Activated naive CD4-positive, alpha-beta T cell treated with anti-CD3 and anti-CD28 coated beads for 36 hours (primary cell): ENCODE measurements around the gene B4GALNT2. TPM values are rescaled to one million over a fixed set of nuclear protein-coding genes. Genes with fewer than 3 reads are reported as not detected.

Source experiments
- CTCF ChIA-PET: fragments of 350-600 bp; sonication (Branson Sonifier 250); formaldehyde crosslinking; loops from one replicate; lab custom pipeline; 2021; ENCODE audit warnings: antibody characterized with exemption; lab: Charles Lee
- DNase-seq: peaks from one replicate; pipeline ENCODE4 v3.0.0-alpha.2; 2020
- H3K27ac Mint-ChIP-seq: one replicate; pipeline ENCODE4 v1.8.0; 2021; ENCODE audit warnings: mild to moderate bottlenecking, mixed read lengths
- H3K27me3 Mint-ChIP-seq: one replicate; pipeline ENCODE4 v1.8.0; 2021; ENCODE audit warnings: low read depth, mixed read lengths
- H3K36me3 Mint-ChIP-seq: one replicate; pipeline ENCODE4 v1.8.0; 2021; ENCODE audit warnings: low read depth, mixed read lengths
- H3K4me1 Mint-ChIP-seq: one replicate; pipeline ENCODE4 v1.8.0; 2021; ENCODE audit warnings: low read depth, mixed read lengths
- H3K4me3 Mint-ChIP-seq: one replicate; pipeline ENCODE4 v1.8.0; 2021; ENCODE audit warnings: mild to moderate bottlenecking, moderate library complexity, mixed read lengths
- H3K9me3 Mint-ChIP-seq: one replicate; pipeline ENCODE4 v1.8.0; 2021; ENCODE audit warnings: mixed read lengths
- intact Hi-C: fragments of 100-400 bp; cut with micrococcal nuclease; formaldehyde crosslinking; loops from one replicate; pipeline ENCODE4 v1.15.1; 2023
- total RNA-seq, 2 experiments: library from RNA; stranded (reverse); gene quantifications; one replicate each; pipeline ENCODE4 v1.2.3, GENCODE V29; 2021

Gene B4GALNT2
- total RNA-seq, 2 experiments from 2014 or later, result 0.02 TPM; not detected in 1

DNA sequence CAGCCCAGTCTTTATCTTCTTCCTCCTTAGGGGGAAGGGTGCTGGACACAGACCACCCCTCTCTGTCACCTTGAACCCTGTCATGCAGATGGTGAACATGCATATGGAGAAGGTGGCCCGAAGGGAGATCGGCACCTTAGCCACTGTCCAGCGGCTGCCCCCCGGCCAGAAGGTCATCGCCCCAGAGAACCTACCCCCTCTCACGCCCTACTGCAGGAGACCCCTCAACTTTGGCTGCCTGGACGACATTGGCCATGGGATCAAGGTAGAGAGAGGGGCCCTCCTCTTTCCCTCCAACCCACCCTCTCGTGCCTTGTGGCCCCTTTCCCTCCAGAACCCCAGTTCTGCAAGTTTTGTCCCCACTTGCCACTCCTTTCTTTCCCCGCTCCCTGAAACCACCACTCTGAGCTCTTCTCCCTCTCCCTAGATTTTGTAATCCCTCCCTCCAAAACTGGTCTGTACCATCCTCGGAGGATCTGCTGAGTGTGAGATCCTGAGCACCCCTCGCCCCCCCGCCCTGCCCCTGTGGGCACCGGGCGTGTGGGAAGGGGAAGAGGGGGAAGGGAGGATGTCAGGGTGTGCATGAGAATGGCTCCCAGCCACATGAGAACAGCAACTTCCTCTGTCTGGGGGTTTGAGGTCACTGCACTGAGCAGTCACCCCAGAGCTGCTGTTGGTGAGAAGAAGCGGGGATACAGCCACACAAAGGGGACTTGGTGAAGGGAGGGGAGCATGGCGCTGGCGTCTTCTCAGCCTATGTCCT, 85.3 kb downstream of the B4GALNT2 start:
- Mint-ChIP-seq H3K27me3 (no peaks in the 10 kb centered on the region), H3K9me3 (no peaks in the 10 kb centered on the region), H3K4me1 (peaks cover 63% of the 10 kb centered on the region), H3K36me3 (peaks cover 30% of the 10 kb centered on the region), H3K27ac (peak overlapping the region; percentile 66), H3K4me3 (peak overlapping the region; percentile 33)
- CTCF ChIA-PET, result interaction anchor here (1.9 kb wide), 1 partner anchor 10 kb away, joined by 5 read pairs; no protein-coding TSS in a partner anchor
- intact Hi-C loops, result loop anchor here (2.0 kb wide), 1 partner anchor 25 kb away; no protein-coding TSS in a partner anchor
- peak; percentile 72 for DNase-seq

DNA sequence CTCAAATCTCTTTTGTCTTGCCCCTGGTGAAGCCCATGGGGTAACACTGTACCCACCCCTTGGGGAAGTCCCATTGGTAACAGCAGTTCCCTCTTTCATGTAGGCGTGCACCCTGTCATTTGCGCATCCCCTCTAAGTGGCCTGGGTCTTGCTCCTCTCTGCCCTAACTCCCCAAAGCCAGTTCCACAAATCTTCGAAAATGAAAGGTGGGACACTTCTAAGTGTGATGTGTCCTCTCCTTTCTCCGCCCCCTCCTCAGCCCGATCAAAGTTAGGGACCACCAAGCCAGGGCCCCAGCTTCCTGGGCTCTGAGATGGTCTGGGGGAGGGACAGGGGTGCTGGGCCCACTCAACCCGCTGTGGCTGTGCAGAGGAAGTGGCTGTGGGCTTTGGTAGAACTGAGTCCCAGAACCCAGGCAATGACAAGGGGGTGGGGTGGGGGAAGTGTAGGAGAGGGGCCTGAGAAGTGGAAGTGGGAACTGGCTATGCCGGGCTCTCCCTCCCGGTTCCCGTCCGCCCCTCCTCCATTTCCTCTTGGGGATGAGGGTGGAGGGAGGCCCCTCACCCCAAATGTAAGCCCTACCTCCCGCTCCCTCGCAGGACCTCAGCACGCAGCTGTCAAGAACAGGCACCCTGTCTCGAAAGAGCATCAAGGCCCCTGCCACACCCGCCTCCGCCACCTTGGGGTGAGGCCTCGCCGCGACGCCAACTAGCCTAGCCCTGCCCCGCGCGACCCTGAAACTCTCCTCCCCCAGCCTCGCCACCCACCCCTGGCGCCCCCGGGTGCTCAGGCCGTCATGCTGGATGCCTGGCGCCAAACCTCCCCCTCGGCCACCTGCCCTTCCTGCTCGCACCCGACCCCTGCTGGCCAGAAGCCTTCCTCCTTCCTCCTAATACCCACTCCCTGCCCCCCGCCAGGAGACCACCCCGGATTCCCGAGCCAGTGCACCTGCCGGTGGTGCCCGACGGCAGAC, 86.7 kb downstream of the B4GALNT2 start:
- H3K36me3 Mint-ChIP-seq, result peaks cover 33% of the 10 kb centered on the region

DNA sequence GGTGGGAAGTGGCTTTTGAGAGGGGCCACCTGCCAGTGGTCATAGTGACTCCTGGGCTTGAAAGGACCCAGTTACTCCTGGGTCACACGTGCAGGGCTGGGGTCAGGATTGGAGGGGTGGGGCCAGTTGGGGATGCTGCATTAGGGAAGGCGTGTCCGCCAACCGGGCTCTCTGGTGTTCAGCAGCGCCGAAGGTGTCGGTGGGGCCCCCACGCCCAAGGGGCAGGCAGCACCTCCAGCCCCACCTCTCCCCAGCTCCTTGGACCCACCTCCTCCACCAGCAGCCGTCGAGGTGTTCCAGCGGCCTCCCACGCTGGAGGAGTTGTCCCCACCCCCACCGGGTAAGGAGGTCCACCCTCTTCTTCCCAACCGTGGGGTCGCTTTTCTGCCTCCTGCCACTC, 87.4 kb downstream of the B4GALNT2 start:
- DNase-seq, result no peak
- no peak overlapping the region for H3K27ac Mint-ChIP-seq
- peaks cover 4% of the 10 kb centered on the region for H3K27me3 Mint-ChIP-seq
- intact Hi-C loops, result loop anchor here (2.0 kb wide), 1 partner anchor 27 kb away; no protein-coding TSS in a partner anchor
- no peaks in the 10 kb centered on the region for H3K9me3 Mint-ChIP-seq
- H3K4me1 Mint-ChIP-seq, result peaks cover 58% of the 10 kb centered on the region
- H3K36me3 Mint-ChIP-seq, result peaks cover 32% of the 10 kb centered on the region
- CTCF ChIA-PET, result no interaction called here
- no peak overlapping the region for H3K4me3 Mint-ChIP-seq

More for the DNA sequence above, 86.7 kb downstream of the B4GALNT2 start:
- H3K4me3 Mint-ChIP-seq, result peak overlapping the region; percentile 11
- intact Hi-C loops, result loop anchor here (2.0 kb wide), 1 partner anchor 26 kb away; no protein-coding TSS in a partner anchor
- CTCF ChIA-PET, result interaction anchor here (1.9 kb wide), 1 partner anchor 8 kb away, joined by 5 read pairs; no protein-coding TSS in a partner anchor
- H3K4me1 Mint-ChIP-seq, result peaks cover 61% of the 10 kb centered on the region
- H3K9me3 Mint-ChIP-seq, result no peaks in the 10 kb centered on the region
- H3K27me3 Mint-ChIP-seq, result no peaks in the 10 kb centered on the region
- peak overlapping the region; percentile 28 for H3K27ac Mint-ChIP-seq
- peak; percentile 54 for DNase-seq

DNA sequence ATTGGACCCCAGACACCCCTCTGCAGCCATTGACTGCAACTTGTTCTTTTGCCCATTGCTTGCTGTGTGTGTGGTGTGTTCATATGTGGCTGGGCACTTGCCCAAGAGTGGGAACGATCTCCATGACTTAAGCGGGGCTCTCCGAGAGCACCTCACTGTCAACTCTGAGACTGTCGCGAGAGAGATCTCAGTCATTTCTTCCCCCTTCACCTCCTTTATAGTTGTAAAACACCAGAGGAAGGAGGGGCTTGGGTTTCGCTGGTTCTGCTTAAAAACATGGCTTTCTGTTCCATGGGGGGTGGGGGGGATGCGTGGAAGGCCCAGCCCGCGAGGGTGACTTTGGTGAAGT, 90.6 kb downstream of the B4GALNT2 start:
- peak overlapping the region; percentile 63 for H3K4me3 Mint-ChIP-seq
- DNase-seq, result no peak
- H3K27me3 Mint-ChIP-seq, result peaks cover 10% of the 10 kb centered on the region
- H3K36me3 Mint-ChIP-seq, result peaks cover 14% of the 10 kb centered on the region
- intact Hi-C loops, result no loop called here
- H3K27ac Mint-ChIP-seq, result peak overlapping the region; percentile 19
- no peaks in the 10 kb centered on the region for H3K9me3 Mint-ChIP-seq
- CTCF ChIA-PET, result interaction anchor here (0.6 to 3.0 kb wide), 6 partner anchors 12 to 168 kb away, joined by 3 to 19 read pairs (median 9); partner anchors contain the start of genes ABI3 and GNGT2
- peaks cover 32% of the 10 kb centered on the region for H3K4me1 Mint-ChIP-seq

DNA sequence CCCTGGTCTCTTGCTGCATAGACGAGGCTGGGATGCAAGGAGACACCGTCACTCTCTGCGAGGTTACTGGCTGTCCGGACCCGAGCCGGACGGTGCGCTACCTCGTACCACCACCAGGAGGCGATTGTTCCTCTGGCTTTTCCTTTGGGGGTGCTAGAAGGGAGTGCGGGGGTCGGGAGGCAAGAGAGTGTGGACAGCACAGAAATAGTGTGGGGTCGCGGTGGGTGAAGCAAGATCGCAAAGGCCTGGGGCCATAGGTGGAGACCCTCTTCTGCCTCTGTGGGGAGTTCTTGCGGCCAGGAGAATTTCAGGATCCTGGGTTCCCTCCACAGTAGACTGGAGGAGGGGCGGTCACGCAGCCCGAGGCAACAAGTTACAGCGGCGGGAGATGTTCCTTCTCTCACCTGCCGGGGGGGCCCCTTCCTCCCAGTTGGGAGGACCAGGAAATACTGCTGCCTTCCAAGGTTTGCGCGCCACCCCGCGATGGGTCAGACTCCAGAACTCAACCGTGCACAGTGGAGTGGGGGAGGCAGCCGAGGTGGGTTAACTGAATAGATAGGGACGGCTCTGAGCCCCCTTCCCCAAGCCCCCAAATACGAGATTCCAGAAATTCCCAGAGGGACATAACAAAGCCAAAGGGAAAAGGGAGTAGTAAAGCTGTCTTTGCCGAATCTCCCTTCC, 91.1 kb downstream of the B4GALNT2 start:
- peaks cover 11% of the 10 kb centered on the region for H3K36me3 Mint-ChIP-seq
- H3K4me1 Mint-ChIP-seq, result peaks cover 28% of the 10 kb centered on the region
- intact Hi-C loops, result no loop called here
- no peaks in the 10 kb centered on the region for H3K9me3 Mint-ChIP-seq
- H3K27me3 Mint-ChIP-seq, result peaks cover 10% of the 10 kb centered on the region
- H3K4me3 Mint-ChIP-seq, result peak overlapping the region; percentile 63
- H3K27ac Mint-ChIP-seq, result peak overlapping the region; percentile 19
- CTCF ChIA-PET, result interaction anchor here (1.0 to 3.0 kb wide), 4 partner anchors 9 to 43 kb away, joined by 3 to 14 read pairs (median 4); no protein-coding TSS in a partner anchor
- peak; percentile 81 for DNase-seq

DNA sequence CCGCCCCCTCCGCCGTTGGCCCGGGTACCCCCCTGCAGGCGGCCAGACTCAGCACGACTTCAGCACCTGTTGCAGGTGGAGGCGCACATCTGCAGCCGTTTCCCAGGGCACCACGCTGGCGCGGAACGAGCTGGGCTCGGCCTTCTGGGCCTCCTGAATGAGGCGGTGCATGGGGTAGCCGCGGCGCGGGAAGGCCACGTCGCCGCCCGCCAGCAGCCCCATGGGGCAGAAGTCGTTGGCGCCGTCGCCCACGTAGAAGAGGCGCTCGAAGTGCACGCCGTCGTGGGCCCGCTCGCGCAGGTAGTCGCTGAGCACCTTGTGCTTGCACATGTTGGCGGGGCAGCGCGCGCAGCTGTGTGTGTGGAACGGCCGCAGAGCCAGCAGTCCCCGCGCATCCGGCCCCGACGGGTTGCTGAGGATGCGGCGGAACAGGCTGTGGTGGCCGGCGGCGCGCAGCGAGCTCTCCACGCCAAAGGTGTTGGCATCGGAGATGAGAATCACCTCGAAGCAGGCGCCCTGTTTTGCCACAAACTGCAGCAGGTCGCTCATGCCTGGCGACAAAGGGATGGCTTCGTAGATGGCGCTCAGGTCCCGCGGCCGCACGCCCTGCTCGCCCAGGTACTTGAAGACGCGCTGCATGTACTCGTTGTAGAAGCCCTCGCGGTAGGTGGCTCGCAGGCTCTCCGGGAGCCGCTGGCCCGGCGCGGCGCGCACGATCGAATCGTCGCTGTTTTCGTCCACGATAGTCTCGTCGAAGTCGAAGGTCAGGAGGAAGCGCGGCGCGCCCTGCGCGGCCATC, 91.8 kb downstream of the B4GALNT2 start:
- CTCF ChIA-PET, result interaction anchor here (0.6 to 6.2 kb wide), 6 partner anchors 9 to 43 kb away, joined by 3 to 117 read pairs (median 4); no protein-coding TSS in a partner anchor
- Mint-ChIP-seq H3K36me3 (peaks cover 8% of the 10 kb centered on the region), H3K4me1 (peaks cover 20% of the 10 kb centered on the region), H3K4me3 (peak overlapping the region; percentile 63), H3K27me3 (peaks cover 15% of the 10 kb centered on the region), H3K9me3 (no peaks in the 10 kb centered on the region), H3K27ac (no peak overlapping the region)
- intact Hi-C loops, result no loop called here
- DNase-seq, result peak; percentile 60

DNA sequence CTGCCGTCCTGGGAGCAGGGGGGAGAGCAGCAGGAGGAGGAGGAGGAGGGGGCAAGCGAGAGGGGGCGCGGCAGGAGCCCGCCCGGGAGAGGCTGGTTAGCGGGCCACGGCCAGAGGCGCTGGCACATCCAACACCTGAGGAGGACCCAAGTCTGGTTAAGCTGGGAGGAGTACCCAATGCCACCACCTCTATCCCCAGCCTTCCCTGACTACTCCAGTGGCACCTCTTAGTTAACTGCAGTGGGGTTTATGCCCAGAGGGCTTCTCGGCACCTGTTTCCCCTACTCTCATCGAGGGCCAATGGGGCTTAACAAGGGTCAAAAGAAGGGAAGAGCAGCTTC, 92.4 kb downstream of the B4GALNT2 start:
- no peak for DNase-seq
- Mint-ChIP-seq H3K9me3 (no peaks in the 10 kb centered on the region), H3K27me3 (peaks cover 18% of the 10 kb centered on the region), H3K4me3 (peak overlapping the region; percentile 63), H3K36me3 (peaks cover 8% of the 10 kb centered on the region), H3K4me1 (peaks cover 21% of the 10 kb centered on the region), H3K27ac (no peak overlapping the region)
- intact Hi-C loops, result loop anchor here (5.0 kb wide), 1 partner anchor 162 kb away; no protein-coding TSS in a partner anchor
- CTCF ChIA-PET, result interaction anchor here (0.9 to 6.2 kb wide), 6 partner anchors 10 to 44 kb away, joined by 3 to 117 read pairs (median 4); no protein-coding TSS in a partner anchor

DNA sequence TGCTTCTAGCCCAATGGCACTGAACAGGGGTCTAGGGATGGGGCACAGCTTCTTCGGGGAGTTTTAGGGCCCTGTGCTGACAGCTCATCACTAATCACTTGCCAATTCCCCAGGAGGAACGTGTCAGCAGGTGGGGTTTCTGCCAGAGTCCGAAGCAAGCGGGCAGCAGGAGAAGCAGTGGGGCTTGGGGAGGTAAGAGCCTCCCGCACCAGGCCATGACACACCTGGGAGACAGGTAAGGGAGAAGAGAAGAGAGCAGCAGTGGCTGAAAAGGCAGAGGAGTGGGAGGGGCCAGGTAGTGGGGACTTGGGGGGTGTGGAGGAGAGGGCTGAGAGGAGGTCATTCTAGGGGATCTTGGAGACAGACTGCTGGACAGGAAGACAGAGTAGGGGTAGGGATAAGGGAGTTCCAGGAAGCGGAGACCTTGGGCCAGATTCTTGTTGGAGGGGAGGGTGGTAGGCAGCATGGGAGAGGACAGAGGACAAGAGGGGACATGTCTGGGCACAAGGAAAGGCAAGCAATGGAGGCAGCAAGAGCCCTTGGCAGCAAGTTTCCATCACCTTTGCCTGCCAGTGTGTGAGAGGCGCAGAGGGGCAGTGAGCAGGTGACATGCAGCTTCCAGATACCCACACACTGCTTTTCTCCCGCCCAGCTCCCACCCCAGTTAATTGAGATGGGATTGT, 93.1 kb downstream of the B4GALNT2 start:
- CTCF ChIA-PET, result interaction anchor here (0.6 to 6.2 kb wide), 10 partner anchors 11 to 1492 kb away, joined by 3 to 117 read pairs (median 4); no protein-coding TSS in a partner anchor
- no peak for DNase-seq
- Mint-ChIP-seq H3K4me1 (peaks cover 19% of the 10 kb centered on the region), H3K9me3 (no peaks in the 10 kb centered on the region), H3K27ac (no peak overlapping the region), H3K36me3 (peaks cover 4% of the 10 kb centered on the region), H3K27me3 (peaks cover 18% of the 10 kb centered on the region), H3K4me3 (no peak overlapping the region)
- intact Hi-C loops, result loop anchor here (2.0 to 5.0 kb wide), 2 partner anchors 15 to 162 kb away; partner anchors contain the start of genes ABI3 and GNGT2
